ENCODE results near the gene FAM114A2. TPM values are rescaled to one million over a fixed set of nuclear protein-coding genes. Genes with fewer than 3 reads are reported as not detected.

The FAM114A2 gene
- total RNA-seq, 1 experiment from 2014 or later: 19.8 TPM

GRCh38 chr5:153974131-153974812 lies 64.4 kb downstream of the FAM114A2 start:
- peak; percentile 86 for ATAC-seq

More at GRCh38 chr5:153974131-153974812, 64.4 kb downstream of the FAM114A2 start:
- H3K27me3 ChIP-seq (ENCODE audit: insufficient read depth, low read length): 0 out of 2 replicates have a peak, but pooled peaks cover 3% of the 10 kb centered on the region
- H3K4me3 ChIP-seq (replicated peaks in 1 of 2; ENCODE audit: low read depth in 1 of 2, low read length in 2 of 2): no peak overlapping the region
- no peak overlapping the region for H2AFZ ChIP-seq (ENCODE audit: low read depth, low read length, poor library complexity, severe bottlenecking)
- H3K36me3 ChIP-seq (ENCODE audit: control insufficient read depth in 1 of 2, insufficient read depth in 2 of 2, low read length in 2 of 2): no peaks in the 10 kb centered on the region
- TF ChIP-seq REST (IDR thresholded peaks at IDR 0.05; ENCODE audit: low read depth): no peak
- no peak for TF ChIP-seq ZFX (IDR thresholded peaks at IDR 0.05)
- TF ChIP-seq FOSL1 (IDR thresholded peaks at IDR 0.05; ENCODE audit: low read depth): no peak
- TF ChIP-seq ATF3 (IDR thresholded peaks at IDR 0.05): no peak
- no peak for TF ChIP-seq POLR2A (IDR thresholded peaks at IDR 0.05; ENCODE audit: borderline replicate concordance, extremely low read depth, insufficient read depth, insufficient read length)
- TF ChIP-seq RAD21 (IDR thresholded peaks at IDR 0.05; ENCODE audit: low read depth): peak; percentile 94
- no peak for TF ChIP-seq CBX3 (IDR thresholded peaks at IDR 0.05; ENCODE audit: low read depth)
- TF ChIP-seq, protein P1, sequence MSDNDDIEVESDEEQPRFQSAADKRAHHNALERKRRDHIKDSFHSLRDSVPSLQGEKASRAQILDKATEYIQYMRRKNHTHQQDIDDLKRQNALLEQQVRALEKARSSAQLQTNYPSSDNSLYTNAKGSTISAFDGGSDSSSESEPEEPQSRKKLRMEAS (IDR thresholded peaks at IDR 0.05): no peak
- TF ChIP-seq, protein P2, sequence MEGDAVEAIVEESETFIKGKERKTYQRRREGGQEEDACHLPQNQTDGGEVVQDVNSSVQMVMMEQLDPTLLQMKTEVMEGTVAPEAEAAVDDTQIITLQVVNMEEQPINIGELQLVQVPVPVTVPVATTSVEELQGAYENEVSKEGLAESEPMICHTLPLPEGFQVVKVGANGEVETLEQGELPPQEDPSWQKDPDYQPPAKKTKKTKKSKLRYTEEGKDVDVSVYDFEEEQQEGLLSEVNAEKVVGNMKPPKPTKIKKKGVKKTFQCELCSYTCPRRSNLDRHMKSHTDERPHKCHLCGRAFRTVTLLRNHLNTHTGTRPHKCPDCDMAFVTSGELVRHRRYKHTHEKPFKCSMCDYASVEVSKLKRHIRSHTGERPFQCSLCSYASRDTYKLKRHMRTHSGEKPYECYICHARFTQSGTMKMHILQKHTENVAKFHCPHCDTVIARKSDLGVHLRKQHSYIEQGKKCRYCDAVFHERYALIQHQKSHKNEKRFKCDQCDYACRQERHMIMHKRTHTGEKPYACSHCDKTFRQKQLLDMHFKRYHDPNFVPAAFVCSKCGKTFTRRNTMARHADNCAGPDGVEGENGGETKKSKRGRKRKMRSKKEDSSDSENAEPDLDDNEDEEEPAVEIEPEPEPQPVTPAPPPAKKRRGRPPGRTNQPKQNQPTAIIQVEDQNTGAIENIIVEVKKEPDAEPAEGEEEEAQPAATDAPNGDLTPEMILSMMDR (IDR thresholded peaks at IDR 0.05 in 2 of 3, conservative IDR thresholded peaks at IDR 0.05 in 1 of 3; ENCODE audit: borderline replicate concordance in 1 of 3, insufficient read depth in 1 of 3, low read depth in 2 of 3, low read length in 2 of 3): peak; percentile 74 to 85 (median 85)
- no peak overlapping the region for H3K4me2 ChIP-seq (ENCODE audit: low read length)
- ChIA-PET CTCF (interaction anchor here (0.5 to 4.5 kb wide), 12 partner anchors 15 to 1442 kb away, joined by 3 to 31 read pairs (median 6); partner anchors contain the start of gene GALNT10), RAD21 (ENCODE audit: low non-redundant PET in 1 of 2, low total read pairs in 2 of 2, uncharacterized antibody in 2 of 2, unreplicated experiment in 2 of 2) (interaction anchor here (0.6 to 1.8 kb wide), 7 partner anchors 65 to 657 kb away, joined by 3 to 5 read pairs (median 4); partner anchors contain the start of genes FAM114A2 (in 1 of the 2) and MFAP3 (in 1 of the 2)), POLR2A (no interaction called here)
- no peaks in the 10 kb centered on the region for H3K9me3 ChIP-seq (ENCODE audit: control insufficient read depth in 1 of 2, insufficient read depth in 1 of 2, low read depth in 1 of 2, low read length in 2 of 2)
- H3K27ac ChIP-seq (ENCODE audit: low read depth, low read length): no peak overlapping the region
- no TSS peak for BruUV-seq (replicated peaks)
- no peaks in the 10 kb centered on the region for H3K4me1 ChIP-seq (ENCODE audit: control insufficient read depth in 1 of 2, insufficient read depth in 2 of 2, low read length in 2 of 2)
- H3K79me2 ChIP-seq (ENCODE audit: insufficient read depth, low read length): no peaks in the 10 kb centered on the region
- no peaks in the 10 kb centered on the region for H3K9me2 ChIP-seq (ENCODE audit: insufficient read depth)
- no peaks in the 10 kb centered on the region for H4K20me1 ChIP-seq (ENCODE audit: insufficient read depth)
- intact Hi-C loops (cut with micrococcal nuclease): loop anchor here (1.0 to 5.0 kb wide), 6 partner anchors 98 to 666 kb away; no protein-coding TSS in a partner anchor
- peak; percentile 18 for DNase-seq (ENCODE audit: low read depth, low spot score)
- H3K9ac ChIP-seq (ENCODE audit: low read length): no peak overlapping the region
